K562 (cell line): ENCODE results near the gene CNPY4. TPM values are rescaled to one million over a fixed set of nuclear protein-coding genes. Genes with fewer than 3 reads are reported as not detected.

Experiments used
- ARHGAP35 ChIP-seq: fragments of 450-650 bp; IDR thresholded peaks from 2 replicates; pipeline ENCODE4 v1.6.1; 2018; ENCODE audit not compliant: partially characterized antibody
- FOXP1 ChIP-seq: sonication (generic); formaldehyde crosslinking; IDR thresholded peaks from 2 replicates; pipeline ENCODE4 v1.8.0; 2022; ENCODE audit warnings: mild to moderate bottlenecking, missing genetic modification reagents
- PTTG1 ChIP-seq: fragments of 450-650 bp; IDR thresholded peaks from 2 replicates; pipeline ENCODE4 v1.6.1; 2016; ENCODE audit warnings: low read depth, mild to moderate bottlenecking, missing genetic modification characterization, missing compliant biosample characterization
- SIN3B ChIP-seq: fragments of 450-650 bp; IDR thresholded peaks from 2 replicates; pipeline ENCODE4 v1.6.1; 2017; ENCODE audit warnings: low read depth, mild to moderate bottlenecking, moderate library complexity
- SMARCE1 ChIP-seq: fragments of 450-650 bp; IDR thresholded peaks from 2 replicates; pipeline ENCODE4 v1.7.1; 2016; ENCODE audit warnings: mild to moderate bottlenecking
- TEAD2 ChIP-seq: fragments of 450-650 bp; IDR thresholded peaks from 2 replicates; pipeline ENCODE4 v1.6.1; 2016; ENCODE audit warnings: missing genetic modification characterization, control low read depth, missing compliant biosample characterization
- ZNF740 ChIP-seq, 3 experiments: fragments of 200-800 bp in 1 of 3; sonication (Bioruptor generic) in 1 of 3; sonication (generic) in 1 of 3; formaldehyde crosslinking in 1 of 3; IDR thresholded peaks; 2 replicates each; pipeline versions ENCODE4 v1.6.1 to v1.8.0; 2016 to 2022; ENCODE audit warnings: mild to moderate bottlenecking in 2 of 3, missing compliant biosample characterization in 2 of 3, missing genetic modification characterization in 2 of 3, missing genetic modification reagents in 1 of 3
- polyA plus RNA-seq, 8 experiments: library from polyadenylated mRNA; depleted of rRNA in 4 of 8; stranded (reverse) in 5 of 8; unstranded in 3 of 8; fragments of >200 nt; fragmentation: Nextera tagmentation in 2 of 8; fragmentation: Illumina TruSeq in 1 of 8; extraction: Ambion mirVana in 2 of 8; extraction: Trizol in 1 of 8; gene quantifications; 2 replicates each; pipeline versions ENCODE4 v1.2.1 to v1.2.3, GENCODE V29; 2011 to 2014; ENCODE audit warnings: inconsistent platforms in 1 of 8, missing spikeins in 1 of 8
- total RNA-seq, 7 experiments: library from RNA; depleted of rRNA in 6 of 7; stranded (reverse); fragments of >200 nt in 6 of 7; fragmentation: Illumina TruSeq in 2 of 7; extraction: Trizol in 2 of 7; gene quantifications; 2 replicates each; pipeline versions ENCODE4 v1.2.1 to v1.2.3, GENCODE V29; 2011 to 2021; ENCODE audit warnings: low replicate concordance in 1 of 7
- TF ChIP-seq, protein P1 (sequence below): fragments of 250-450 bp; sonication (Bioruptor Pico); IDR thresholded peaks from 2 replicates; pipeline ENCODE4 v1.8.0; 2022; ENCODE audit warnings: moderate library complexity, mild to moderate bottlenecking, inconsistent platforms
- TF ChIP-seq, protein P2 (sequence below): sonication (generic); formaldehyde crosslinking; IDR thresholded peaks from 2 replicates; pipeline ENCODE4 v1.8.1; 2023; ENCODE audit warnings: mild to moderate bottlenecking, missing genetic modification reagents, moderate library complexity
- TF ChIP-seq, protein P3 (sequence below): fragments of 450-650 bp; IDR thresholded peaks from 2 replicates; pipeline ENCODE4 v1.6.1; 2016; ENCODE audit warnings: mild to moderate bottlenecking, moderate library complexity

The CNPY4 gene
- total and polyA plus RNA-seq, 9 of the 15 experiments (the other 6 are each of a cell fraction or from before 2014, with no cell fraction given), result 1.9 to 11.2 (median 7.0) TPM

DNA sequence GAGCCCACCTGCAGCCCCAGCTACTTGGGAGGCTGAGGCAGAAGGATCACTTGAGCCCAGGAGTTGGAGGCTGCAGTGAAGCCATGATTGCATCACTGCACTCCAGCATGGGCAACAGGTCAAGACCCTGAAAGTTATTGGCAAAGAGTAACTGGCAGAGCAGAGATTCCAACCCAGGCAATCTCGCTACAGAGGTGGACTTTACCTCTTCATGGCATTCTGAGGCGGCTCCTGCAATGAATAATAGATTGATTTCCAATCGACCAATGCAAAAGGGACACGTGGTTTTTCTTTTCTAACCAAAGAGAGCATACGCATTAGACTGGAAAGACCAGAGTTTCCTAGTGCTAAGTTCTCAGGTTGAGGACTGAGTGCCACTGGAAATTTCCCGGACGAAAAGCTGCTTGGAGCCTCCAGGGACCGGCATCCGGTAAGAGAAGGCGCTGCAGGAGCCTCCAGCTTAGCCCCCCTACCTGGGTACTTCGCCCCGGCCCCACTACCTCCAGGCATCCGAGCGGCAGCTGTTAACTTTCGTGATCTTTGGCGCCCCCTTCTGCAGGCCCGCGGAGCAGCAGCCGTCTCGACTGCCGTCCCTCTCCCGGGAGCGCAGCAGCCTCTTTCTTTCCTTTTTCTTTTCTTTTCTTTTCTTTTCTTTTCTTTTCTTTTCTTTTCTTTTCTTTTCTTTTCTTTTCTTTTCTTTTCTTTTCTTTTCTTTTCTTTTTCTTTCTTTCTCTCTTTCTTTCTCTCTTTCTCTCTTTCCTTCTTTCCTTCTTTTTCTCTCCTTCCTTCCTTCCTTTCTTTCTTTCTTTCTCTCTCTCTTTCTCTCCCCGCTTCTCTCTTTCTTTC is 11.4 kb downstream of the CNPY4 start (continued):
- TF ChIP-seq, protein P1, sequence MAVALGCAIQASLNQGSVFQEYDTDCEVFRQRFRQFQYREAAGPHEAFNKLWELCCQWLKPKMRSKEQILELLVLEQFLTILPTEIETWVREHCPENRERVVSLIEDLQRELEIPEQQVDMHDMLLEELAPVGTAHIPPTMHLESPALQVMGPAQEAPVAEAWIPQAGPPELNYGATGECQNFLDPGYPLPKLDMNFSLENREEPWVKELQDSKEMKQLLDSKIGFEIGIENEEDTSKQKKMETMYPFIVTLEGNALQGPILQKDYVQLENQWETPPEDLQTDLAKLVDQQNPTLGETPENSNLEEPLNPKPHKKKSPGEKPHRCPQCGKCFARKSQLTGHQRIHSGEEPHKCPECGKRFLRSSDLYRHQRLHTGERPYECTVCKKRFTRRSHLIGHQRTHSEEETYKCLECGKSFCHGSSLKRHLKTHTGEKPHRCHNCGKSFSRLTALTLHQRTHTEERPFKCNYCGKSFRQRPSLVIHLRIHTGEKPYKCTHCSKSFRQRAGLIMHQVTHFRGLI (CRISPR knock-in tag), result 0 out of 2 replicates have a peak, but pooled peaks have one; percentile 14
- TF ChIP-seq TEAD2 (no peak), PTTG1 (tag) (no peak), SIN3B (no peak), FOXP1 (CRISPR knock-in tag) (no peak), ARHGAP35 (peak; percentile 65), SMARCE1 (peak; percentile 62; the same call in 1 of the 2 replicates), ZNF740 (CRISPR knock-in tag; IDR thresholded peaks at IDR 0.05) (no peak), ZNF740 (tag; IDR thresholded peaks at IDR 0.05) (no peak)
- TF ChIP-seq, protein P2, sequence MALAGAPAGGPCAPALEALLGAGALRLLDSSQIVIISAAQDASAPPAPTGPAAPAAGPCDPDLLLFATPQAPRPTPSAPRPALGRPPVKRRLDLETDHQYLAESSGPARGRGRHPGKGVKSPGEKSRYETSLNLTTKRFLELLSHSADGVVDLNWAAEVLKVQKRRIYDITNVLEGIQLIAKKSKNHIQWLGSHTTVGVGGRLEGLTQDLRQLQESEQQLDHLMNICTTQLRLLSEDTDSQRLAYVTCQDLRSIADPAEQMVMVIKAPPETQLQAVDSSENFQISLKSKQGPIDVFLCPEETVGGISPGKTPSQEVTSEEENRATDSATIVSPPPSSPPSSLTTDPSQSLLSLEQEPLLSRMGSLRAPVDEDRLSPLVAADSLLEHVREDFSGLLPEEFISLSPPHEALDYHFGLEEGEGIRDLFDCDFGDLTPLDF (CRISPR knock-in tag), result 0 out of 2 replicates have a peak, but pooled peaks have one; percentile 45
- TF ChIP-seq, protein P3, sequence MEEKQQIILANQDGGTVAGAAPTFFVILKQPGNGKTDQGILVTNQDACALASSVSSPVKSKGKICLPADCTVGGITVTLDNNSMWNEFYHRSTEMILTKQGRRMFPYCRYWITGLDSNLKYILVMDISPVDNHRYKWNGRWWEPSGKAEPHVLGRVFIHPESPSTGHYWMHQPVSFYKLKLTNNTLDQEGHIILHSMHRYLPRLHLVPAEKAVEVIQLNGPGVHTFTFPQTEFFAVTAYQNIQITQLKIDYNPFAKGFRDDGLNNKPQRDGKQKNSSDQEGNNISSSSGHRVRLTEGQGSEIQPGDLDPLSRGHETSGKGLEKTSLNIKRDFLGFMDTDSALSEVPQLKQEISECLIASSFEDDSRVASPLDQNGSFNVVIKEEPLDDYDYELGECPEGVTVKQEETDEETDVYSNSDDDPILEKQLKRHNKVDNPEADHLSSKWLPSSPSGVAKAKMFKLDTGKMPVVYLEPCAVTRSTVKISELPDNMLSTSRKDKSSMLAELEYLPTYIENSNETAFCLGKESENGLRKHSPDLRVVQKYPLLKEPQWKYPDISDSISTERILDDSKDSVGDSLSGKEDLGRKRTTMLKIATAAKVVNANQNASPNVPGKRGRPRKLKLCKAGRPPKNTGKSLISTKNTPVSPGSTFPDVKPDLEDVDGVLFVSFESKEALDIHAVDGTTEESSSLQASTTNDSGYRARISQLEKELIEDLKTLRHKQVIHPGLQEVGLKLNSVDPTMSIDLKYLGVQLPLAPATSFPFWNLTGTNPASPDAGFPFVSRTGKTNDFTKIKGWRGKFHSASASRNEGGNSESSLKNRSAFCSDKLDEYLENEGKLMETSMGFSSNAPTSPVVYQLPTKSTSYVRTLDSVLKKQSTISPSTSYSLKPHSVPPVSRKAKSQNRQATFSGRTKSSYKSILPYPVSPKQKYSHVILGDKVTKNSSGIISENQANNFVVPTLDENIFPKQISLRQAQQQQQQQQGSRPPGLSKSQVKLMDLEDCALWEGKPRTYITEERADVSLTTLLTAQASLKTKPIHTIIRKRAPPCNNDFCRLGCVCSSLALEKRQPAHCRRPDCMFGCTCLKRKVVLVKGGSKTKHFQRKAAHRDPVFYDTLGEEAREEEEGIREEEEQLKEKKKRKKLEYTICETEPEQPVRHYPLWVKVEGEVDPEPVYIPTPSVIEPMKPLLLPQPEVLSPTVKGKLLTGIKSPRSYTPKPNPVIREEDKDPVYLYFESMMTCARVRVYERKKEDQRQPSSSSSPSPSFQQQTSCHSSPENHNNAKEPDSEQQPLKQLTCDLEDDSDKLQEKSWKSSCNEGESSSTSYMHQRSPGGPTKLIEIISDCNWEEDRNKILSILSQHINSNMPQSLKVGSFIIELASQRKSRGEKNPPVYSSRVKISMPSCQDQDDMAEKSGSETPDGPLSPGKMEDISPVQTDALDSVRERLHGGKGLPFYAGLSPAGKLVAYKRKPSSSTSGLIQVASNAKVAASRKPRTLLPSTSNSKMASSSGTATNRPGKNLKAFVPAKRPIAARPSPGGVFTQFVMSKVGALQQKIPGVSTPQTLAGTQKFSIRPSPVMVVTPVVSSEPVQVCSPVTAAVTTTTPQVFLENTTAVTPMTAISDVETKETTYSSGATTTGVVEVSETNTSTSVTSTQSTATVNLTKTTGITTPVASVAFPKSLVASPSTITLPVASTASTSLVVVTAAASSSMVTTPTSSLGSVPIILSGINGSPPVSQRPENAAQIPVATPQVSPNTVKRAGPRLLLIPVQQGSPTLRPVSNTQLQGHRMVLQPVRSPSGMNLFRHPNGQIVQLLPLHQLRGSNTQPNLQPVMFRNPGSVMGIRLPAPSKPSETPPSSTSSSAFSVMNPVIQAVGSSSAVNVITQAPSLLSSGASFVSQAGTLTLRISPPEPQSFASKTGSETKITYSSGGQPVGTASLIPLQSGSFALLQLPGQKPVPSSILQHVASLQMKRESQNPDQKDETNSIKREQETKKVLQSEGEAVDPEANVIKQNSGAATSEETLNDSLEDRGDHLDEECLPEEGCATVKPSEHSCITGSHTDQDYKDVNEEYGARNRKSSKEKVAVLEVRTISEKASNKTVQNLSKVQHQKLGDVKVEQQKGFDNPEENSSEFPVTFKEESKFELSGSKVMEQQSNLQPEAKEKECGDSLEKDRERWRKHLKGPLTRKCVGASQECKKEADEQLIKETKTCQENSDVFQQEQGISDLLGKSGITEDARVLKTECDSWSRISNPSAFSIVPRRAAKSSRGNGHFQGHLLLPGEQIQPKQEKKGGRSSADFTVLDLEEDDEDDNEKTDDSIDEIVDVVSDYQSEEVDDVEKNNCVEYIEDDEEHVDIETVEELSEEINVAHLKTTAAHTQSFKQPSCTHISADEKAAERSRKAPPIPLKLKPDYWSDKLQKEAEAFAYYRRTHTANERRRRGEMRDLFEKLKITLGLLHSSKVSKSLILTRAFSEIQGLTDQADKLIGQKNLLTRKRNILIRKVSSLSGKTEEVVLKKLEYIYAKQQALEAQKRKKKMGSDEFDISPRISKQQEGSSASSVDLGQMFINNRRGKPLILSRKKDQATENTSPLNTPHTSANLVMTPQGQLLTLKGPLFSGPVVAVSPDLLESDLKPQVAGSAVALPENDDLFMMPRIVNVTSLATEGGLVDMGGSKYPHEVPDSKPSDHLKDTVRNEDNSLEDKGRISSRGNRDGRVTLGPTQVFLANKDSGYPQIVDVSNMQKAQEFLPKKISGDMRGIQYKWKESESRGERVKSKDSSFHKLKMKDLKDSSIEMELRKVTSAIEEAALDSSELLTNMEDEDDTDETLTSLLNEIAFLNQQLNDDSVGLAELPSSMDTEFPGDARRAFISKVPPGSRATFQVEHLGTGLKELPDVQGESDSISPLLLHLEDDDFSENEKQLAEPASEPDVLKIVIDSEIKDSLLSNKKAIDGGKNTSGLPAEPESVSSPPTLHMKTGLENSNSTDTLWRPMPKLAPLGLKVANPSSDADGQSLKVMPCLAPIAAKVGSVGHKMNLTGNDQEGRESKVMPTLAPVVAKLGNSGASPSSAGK, result peak; percentile 58; the same call in 1 of the 2 replicates
